Measurements from ENCODE around the gene PLS3. TPM values are rescaled to one million over a fixed set of nuclear protein-coding genes. Genes with fewer than 3 reads are reported as not detected.
A peak's percentile ranks its signal among the peaks of the same experiment; 100 is the strongest.

Gene PLS3
- total and polyA plus RNA-seq, 8 donors = 186 to 354 (median 300) TPM

DNA sequence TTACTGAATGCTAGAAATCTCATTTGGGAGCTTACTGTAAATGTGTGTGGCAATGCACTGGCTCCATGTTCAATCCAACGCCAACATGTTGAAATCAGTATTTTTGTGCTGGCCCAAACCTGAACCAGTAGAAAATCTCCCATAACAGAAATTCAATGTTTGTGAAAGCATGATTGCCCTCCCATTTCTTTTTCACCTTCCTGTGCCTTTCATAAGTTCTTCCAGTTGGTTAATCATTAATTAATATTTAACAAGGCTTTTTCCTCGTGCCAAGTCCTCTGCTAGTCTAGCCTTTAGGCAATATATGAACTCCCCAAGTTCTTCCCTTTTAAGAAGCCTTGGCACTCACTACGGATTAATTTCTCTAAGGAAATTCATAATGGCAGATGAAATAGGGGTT lies 1.3 kb upstream of the PLS3 start:
- H3K36me3 ChIP-seq = no peaks in the 10 kb centered on the region

DNA sequence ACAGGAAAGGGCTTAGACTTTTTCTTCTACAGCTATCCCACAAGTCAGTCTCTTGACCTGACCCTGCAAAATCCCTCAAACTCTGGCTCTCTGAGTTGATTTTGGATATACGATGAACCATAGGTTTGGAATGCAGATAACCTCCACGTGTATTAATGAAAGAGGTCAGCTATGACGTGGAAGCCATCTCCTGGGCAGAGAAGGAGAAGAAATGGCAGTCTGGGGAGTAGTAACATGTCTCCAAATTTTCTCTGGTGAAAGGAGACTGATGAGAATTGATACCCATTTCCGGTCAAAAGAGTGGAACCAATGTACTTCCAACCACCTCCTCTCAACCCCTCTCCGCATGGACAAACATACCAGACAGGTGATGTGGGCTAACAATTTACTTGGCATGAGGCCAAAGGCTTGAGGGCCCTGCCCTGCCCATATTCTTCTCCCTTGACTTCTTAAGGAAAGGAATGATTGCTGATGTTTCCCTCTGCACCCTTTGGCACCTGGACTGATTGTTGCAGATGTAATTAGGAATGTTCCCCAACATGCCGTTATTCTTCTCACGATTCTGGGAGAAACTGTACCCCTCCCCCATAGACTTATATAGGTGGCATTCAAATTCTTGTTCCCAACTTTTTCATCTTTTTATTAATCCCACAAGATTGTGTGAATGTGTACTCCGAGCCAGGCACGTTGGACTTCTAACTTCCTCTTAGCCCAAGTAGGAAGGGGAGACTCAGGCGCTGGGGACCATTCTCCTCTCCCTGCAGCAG lies 580 bp upstream of the PLS3 start:
- intact Hi-C loops (cut with DNase I) = no loop called here
- Histone ChIP-seq H3K9me3 (no peaks in the 10 kb centered on the region), H3K27me3 (peaks cover 25 to 45% of the 10 kb centered on the region in 2 donors), H3K4me3 (peak overlapping the region in 1 of 2 donors; percentile 48), H3K36me3 (no peaks in the 10 kb centered on the region), H3K4me1 (no peaks in the 10 kb centered on the region), H3K27ac (peak overlapping the region; percentile 85 to 92)
- peak in 1 of 4 donors; percentile 37 for DNase-seq
- TF ChIP-seq, protein P1, sequence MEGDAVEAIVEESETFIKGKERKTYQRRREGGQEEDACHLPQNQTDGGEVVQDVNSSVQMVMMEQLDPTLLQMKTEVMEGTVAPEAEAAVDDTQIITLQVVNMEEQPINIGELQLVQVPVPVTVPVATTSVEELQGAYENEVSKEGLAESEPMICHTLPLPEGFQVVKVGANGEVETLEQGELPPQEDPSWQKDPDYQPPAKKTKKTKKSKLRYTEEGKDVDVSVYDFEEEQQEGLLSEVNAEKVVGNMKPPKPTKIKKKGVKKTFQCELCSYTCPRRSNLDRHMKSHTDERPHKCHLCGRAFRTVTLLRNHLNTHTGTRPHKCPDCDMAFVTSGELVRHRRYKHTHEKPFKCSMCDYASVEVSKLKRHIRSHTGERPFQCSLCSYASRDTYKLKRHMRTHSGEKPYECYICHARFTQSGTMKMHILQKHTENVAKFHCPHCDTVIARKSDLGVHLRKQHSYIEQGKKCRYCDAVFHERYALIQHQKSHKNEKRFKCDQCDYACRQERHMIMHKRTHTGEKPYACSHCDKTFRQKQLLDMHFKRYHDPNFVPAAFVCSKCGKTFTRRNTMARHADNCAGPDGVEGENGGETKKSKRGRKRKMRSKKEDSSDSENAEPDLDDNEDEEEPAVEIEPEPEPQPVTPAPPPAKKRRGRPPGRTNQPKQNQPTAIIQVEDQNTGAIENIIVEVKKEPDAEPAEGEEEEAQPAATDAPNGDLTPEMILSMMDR (IDR thresholded peaks at IDR 0.05) = no peak
- ATAC-seq = peak; percentile 38

More for the DNA sequence above, 1.3 kb upstream of the PLS3 start:
- H3K4me3 ChIP-seq = no peak overlapping the region
- TF ChIP-seq, protein P1 (IDR thresholded peaks at IDR 0.05) = no peak
- H3K27ac ChIP-seq = peak overlapping the region; percentile 41 to 85
- H3K9me3 ChIP-seq = no peaks in the 10 kb centered on the region
- no peak for ATAC-seq
- DNase-seq = no peak
- intact Hi-C loops (cut with DNase I) = no loop called here
- H3K4me1 ChIP-seq = no peaks in the 10 kb centered on the region
- peaks cover 25 to 41% of the 10 kb centered on the region in 2 donors for H3K27me3 ChIP-seq

DNA sequence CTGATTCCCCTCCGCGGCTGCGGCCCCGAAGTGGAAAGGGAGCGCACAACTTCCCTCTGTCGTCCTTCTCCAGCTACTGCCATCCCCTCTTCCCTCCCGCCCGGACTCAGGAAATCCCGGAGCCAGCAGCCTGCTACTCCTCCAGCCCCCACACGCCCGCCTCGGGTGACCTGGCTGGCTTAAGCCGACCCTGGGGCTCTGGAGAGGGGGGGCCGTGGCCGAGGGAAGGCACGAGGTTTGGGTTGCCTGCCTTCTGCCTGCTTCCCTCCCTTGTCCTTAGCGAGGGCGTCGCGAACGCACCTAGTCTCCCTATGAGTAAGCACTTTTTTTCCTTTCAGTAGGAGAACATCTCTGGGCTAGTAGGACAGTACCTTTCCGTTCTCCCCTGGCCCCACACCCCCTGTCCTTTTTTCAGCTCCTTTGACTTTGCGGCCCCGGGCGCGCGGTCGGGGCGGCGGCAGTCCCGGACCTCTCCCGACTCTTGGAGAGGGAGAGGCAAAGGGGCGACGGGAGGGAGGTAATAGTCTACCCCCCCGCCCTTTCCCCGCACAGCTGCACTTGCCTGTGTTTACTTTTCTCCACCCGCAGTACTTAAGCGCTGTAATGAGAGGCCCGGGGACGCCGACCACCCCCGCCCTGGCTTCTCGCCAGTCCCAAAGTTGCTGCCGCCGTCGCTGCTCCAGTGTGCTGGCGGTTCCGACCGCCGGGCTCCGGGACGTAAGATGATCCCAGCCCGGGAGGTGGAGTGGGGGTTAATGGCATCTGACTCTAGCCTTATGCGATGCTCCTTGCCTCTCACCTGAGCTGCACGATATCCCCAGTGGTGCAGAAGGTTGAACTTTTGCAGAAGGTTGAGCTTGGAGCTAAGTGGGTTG lies 868 bp downstream of the PLS3 start:
- H3K27ac ChIP-seq = peak overlapping the region; percentile 85 to 92
- TF ChIP-seq, protein P1 (IDR thresholded peaks at IDR 0.05) = no peak
- intact Hi-C loops (cut with DNase I) = no loop called here
- no peaks in the 10 kb centered on the region for H3K4me1 ChIP-seq
- H3K27me3 ChIP-seq = peaks cover 25 to 50% of the 10 kb centered on the region in 2 donors
- peak; percentile 62 for ATAC-seq
- peak in 3 of 4 donors; percentile 46 to 78 (median 54) for DNase-seq
- H3K4me3 ChIP-seq = peak overlapping the region; percentile 34 to 48
- H3K9me3 ChIP-seq = no peaks in the 10 kb centered on the region
- H3K36me3 ChIP-seq = no peaks in the 10 kb centered on the region

DNA sequence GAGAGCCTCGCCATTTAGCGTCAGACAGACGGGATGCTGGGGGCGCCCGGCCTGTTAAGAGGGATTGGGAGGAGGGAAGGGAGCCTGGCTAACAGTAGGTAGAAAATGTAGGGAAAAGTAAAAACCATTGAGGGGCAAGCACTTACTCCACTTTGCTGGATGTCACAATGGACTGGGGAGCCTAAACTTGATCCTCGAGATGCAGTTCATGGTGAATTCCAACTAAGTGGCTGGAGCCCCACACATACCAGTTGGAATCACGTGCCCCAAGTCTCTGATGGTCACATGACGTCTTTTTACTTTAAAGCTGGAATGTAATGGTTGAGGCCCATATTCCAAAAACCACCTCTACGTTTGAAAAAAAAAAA lies 1.5 kb downstream of the PLS3 start:
- intact Hi-C loops (cut with DNase I) = no loop called here
- TF ChIP-seq, protein P1 (IDR thresholded peaks at IDR 0.05) = no peak
- peaks cover 25 to 47% of the 10 kb centered on the region in 2 donors for H3K27me3 ChIP-seq
- ATAC-seq = peak; percentile 6
- DNase-seq = peak in 1 of 4 donors; percentile 37
- H3K36me3 ChIP-seq = no peaks in the 10 kb centered on the region
- peak overlapping the region; percentile 85 to 92 for H3K27ac ChIP-seq
- H3K4me3 ChIP-seq = peak overlapping the region; percentile 34 to 48
- H3K4me1 ChIP-seq = no peaks in the 10 kb centered on the region
- no peaks in the 10 kb centered on the region for H3K9me3 ChIP-seq

All from left lung (tissue), 10 donors.